PFSK-1 (cell line): ENCODE data around the gene KCNK10.

ENCODE experiments used
- POLR2AphosphoS5 ChIP-seq: IDR thresholded peaks from 2 replicates; pipeline ENCODE4 v1.6.1; 2012; ENCODE audit warnings: low read depth, mild to moderate bottlenecking, control low read depth, low read length, moderate library complexity
- REST ChIP-seq, 2 experiments: IDR thresholded peaks; 2 replicates each; pipeline versions ENCODE4 v1.6.1 to v1.8.0; 2011 to 2012; ENCODE audit warnings: low read depth in 2 of 2, low read length in 2 of 2, control low read depth in 1 of 2, inconsistent platforms in 1 of 2, mild to moderate bottlenecking in 1 of 2, moderate library complexity in 1 of 2; ENCODE audit not compliant: insufficient read depth in 1 of 2
- SIN3A ChIP-seq: IDR thresholded peaks from 2 replicates; pipeline ENCODE4 v1.6.1; 2012; ENCODE audit warnings: mild to moderate bottlenecking, low read length, moderate library complexity, borderline replicate concordance; ENCODE audit not compliant: insufficient read depth
- TAF1 ChIP-seq: IDR thresholded peaks from 2 replicates; pipeline ENCODE4 v1.6.1; 2012; ENCODE audit warnings: low read length, control low read depth, borderline replicate concordance; ENCODE audit not compliant: insufficient read depth

- TF ChIP-seq TAF1, result no peak
- TF ChIP-seq REST (IDR thresholded peaks at IDR 0.05; ENCODE audit: insufficient read depth in 1 of 2, low read depth in 2 of 2, low read length in 2 of 2), result no peak
- TF ChIP-seq POLR2AphosphoS5, result no peak
- TF ChIP-seq SIN3A, result no peak
Measured at GRCh38 chr14:88255196-88255595, 67.9 kb downstream of the KCNK10 start.
